DMS114 treated with DMSO at 0.1 percent for 48 hours (cell line): ENCODE data around the gene CNBD2.
"Not testable (repeated sequence)": the region's sequence is repeated elsewhere in the genome, so short reads cannot be mapped to it uniquely, and the experiment has no call there.

ENCODE experiments used
- DNase-seq: peaks from one replicate; lab custom pipeline; 2025; ENCODE audit not compliant: unreplicated experiment; lab: John Stamatoyannopoulos, UW

CNBD2 gene

DNA sequence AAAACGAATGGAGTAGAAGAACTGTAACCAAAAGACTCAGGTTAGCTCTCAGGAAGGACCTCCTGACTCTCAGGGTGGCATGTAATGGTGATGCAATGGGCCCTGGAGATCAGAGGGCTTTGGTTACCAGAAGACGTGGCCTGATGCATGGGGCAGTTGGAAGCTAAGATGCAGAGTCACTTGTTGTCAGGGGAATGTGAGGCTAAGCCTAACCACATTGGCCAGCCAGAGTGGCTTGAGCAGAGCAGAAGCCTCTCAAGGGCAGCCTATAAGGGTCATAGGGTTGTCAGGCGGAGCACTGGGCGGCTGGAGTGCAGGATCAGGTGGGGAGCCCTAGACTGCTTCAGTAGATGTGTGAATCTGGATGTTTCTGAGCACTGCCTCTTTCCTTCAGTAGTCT, 5.9 kb downstream of the CNBD2 start:
- no peak for DNase-seq

DNA sequence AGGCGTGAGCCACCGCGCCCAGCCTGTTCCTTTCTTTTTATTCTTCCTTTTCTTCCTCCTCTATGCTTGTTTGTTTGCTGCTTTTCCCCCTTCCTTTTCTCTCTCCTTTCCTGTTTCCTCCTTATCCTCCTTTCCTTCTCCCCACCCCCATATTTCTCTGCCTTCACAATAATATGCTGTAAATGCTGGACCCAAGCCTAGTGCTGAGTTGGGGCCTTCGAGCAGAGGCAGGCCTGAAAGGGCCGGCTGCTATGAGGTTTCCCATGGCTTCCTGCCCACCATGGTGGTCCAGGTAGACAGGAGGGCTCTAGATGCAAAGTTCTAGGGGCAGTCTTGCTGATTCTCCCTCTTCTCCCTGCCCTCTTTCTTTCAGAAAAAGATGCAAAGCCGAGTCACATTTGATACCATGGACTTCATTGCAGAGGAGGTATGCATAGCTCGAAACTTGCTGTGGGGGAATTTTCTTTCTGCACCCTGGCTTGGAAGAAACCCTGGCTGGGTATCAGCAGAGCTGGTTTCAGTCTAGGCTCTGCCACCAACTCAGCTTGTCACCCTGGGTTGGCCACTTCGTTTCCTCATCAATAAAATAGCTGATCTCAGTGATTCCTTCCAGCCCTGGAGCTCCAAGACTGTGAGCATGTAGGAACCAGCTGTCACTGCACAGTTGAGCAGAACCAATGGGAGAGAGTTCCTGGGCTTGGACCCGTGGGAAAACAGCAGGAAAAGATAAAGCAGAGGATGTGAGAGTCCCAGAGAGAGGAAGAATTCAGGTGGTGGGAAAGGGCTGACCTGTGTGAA, 7.4 kb downstream of the CNBD2 start:
- DNase-seq = no peak

DNA sequence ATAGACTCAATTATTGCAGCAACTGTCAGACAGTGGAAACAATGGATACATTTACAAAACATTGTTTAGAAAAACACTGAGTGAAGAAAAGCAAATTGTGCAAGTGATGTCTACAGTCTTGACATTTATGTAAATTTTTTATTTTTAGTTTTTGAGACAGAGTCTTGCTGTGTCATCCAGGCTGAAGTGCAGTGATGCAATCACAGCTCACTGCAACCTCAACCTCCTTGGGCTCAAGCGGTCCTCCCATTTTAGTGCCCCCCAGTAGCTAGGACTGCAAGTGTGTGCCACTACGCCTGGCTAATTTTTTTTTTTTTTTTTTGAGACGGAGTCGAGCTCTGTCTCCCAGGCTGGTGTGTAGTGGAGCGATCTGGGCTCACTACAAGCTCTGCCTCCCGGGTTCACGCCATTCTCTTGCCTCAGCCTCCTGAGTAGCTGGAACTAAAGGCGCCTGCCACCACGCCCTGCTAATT, 9.7 kb downstream of the CNBD2 start:
- DNase-seq = no peak

DNA sequence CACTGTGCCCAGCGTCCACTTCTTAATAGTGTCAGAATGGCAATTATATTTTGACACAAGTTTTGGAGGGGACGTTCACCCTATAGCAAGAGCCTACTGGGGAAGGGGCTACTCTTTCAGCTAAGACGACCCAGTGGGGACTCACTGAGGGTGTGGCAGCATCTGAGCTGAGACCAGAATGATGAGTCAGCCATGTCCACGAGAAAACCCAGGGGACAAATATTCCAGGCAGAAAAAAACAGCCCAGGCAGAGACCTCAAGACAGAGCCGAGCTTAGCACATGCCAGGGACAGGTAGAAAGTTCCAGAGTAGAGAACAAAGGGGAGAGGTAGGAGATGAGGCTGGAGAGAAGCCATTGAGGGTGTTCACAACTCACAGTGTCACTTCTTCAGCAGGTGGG, 11.2 kb downstream of the CNBD2 start:
- no peak for DNase-seq

DNA sequence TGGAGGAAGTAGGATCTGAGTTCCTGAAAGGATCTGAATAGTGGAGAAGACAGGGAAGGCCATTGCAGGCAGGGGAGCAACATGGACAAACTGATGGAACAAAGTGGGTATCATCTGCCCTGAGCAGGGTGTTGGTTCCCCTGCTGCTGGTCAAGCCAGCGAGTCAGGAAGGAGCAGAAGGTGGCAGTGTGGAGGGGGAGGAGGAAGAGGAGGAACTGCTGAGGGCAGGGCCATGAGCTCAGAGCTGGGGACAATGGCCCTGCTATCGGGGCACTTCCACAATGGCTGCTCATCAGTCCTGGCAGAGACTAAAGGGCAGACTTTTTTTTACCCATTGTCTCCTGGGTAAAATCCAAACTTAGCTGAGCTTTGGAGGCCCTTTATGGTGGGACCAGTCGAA, 13.6 kb downstream of the CNBD2 start:
- DNase-seq = no peak

DNA sequence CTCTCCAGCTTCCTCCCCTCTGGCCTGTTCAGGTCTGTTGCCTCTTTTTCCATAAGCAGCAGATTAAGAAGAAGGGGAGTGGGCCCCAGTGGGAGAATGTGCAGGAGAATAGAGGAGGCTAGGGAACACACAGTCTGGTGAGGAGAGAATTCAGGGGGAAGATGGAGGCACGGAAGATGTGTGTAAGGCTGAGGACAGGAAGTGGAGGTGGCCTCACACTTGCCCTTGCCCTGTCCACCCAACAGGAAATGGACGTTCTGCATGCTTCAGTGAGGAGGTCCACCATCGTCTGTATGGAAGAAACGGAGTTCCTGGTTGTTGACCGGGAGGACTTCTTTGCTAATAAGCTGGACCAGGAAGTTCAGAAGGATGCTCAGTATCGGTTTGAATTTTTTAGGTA, 16.0 kb downstream of the CNBD2 start:
- no peak for DNase-seq

DNA sequence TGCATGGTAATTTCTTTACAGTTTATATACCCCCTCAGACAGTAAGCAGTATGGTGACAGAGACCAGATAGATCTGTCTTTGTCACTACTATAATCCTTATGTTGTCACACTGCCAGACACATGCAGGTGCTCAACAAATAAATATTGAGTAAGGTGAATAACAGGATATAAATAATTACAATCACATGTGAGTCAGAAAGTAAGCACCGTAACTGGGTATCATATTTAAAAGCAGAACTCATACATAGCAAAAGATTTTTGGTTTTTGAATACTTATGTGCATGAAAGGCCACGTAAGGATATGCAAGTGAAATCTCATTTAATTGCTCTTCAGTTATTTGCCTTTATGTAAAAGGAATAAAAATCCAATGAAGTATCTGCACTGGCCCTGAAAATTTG, 17.4 kb downstream of the CNBD2 start:
- no peak for DNase-seq

DNA sequence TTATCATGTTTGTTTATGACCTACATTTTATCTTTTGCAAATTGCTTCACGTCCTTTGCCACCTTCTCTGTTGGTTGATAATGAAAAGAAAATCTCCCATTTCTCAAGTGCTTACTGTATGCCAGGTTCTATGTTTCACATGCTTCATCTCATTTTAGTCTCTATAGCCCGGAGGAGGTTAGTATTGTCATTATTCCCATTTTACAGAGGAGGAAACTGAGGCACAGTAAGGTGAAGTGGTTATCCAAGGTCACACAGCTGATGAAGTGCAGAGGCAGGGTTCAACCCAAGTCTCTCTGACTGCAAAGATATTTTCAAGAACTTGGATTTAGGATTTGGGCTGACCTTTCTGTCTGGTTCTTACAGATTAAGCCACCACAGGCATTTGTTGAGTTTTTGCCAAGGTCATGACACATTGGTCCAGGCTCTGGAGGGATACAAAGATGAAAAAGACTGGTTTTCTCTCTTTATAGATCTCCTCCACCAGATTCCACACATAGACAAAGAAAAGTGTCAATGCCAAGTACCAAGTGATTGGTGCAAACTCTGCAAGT, 20.6 kb downstream of the CNBD2 start:
- no peak for DNase-seq

DNA sequence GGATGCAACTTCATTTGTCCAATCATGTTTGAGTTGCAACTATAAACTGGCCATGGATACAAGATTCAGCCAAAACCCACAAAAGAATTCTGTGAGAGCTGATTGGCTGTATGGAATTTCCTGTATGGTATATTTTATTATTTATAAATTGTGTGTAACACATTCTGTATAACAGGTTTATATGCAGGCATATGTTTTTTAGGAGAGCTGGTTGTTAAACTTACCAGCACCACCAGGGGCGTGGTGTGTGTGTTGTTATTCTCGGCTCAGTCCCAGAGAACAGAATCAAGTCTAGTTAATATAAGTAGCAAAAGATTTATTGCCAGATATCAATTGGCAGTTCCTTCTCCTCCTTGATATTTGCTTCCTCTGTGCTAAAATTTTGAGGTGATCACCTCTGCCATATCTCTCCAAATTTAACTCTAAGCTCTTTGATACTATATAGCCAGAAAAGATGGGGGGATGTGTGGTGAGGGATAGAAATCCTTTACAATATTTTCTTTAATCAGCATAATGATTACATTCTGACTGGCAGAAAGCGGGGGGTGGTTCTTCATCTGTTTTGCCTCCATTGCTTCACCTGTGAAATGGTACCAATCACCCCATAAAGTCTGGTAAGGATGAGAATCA, 22.9 kb downstream of the CNBD2 start:
- DNase-seq = no peak

DNA sequence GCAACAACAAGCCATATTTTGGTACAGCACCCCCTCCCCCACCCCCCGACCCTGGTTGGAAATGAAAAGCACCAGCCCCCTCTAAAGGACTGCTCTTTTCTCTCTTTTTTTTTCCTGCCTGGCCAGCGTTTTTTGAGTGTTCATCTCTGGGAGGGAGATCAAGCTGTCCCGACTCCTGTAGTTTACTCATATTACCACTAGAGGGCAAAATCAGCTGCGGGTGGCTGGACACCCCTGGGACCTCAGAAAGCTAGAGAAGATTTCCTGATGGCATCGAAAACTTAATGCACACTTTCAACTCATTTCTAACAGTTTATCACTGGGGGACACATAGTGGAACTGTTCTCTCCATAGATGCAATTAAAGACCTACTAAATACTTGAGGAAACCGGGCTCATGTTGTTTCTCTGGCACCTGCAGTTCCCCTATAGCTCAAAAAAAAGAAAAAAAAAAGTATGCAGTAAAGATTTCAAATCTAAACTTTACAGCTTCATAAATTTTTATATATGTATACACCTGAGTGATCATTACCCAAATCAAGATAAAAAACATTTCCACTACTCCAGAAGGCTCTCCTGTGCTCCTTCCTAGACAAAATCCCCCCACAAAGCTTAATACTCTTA, 24.4 kb downstream of the CNBD2 start:
- DNase-seq = peak; percentile 64

DNA sequence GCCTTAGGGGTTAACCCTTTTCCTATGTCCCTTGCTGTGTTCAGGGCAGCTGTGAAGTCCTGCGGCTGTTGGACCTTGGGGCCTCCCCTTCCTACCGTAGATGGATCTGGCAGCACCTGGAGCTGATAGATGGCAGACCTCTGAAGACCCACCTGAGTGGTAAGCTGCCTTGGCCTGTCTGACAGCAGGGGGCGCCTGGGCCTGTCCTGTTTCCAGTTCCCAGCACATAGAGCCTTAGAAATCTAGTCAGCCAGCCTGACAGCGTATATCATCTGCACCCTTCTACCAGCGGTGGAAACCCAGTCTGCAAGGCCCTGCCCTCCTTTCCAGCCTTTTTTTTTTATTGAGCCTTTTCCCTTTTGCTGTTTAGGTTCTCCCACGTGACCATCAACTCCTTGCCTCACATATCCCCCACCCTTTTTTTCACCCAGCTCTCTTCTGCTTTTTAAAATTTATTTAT, 26.6 kb downstream of the CNBD2 start:
- DNase-seq = peak; percentile 49

DNA sequence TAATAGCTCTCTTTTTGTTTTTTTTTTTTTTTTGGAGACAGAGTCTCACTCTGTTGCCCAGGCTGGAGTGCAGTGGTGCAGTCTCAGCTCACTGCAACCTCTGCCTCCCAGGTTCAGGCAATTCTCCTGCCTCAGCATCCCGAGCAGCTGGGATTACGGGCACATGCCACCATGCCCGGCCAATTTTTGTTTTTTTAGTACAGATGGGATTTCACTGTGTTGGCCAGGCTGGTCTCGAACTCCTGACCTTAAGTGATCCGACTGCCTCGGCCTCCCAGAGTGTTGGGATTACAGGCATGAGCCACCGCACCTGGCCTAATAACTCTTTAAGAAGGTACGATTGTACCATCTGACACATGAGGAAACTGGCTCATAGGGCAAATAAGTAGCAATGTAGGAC, 28.1 kb downstream of the CNBD2 start:
- not testable (repeated sequence) for DNase-seq

DNA sequence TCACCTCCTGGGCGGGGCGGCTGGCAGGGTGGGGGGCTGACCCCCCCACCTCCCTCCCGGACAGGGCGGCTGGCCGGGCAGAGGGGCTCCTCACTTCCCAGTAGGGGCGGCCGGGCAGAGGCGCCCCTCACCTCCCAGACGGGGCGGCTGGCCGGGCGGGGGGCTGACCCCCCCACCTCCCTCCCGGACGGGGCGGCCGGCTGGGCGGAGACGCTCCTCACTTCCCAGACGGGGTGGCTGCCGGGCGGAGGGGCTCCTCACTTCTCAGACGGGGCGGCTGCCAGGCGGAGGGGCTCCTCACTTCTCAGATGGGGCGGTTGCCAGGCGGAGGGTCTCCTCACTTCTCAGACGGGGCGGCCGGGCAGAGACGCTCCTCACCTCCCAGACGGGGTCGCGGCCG, 32.9 kb downstream of the CNBD2 start:
- DNase-seq = not testable (repeated sequence)

DNA sequence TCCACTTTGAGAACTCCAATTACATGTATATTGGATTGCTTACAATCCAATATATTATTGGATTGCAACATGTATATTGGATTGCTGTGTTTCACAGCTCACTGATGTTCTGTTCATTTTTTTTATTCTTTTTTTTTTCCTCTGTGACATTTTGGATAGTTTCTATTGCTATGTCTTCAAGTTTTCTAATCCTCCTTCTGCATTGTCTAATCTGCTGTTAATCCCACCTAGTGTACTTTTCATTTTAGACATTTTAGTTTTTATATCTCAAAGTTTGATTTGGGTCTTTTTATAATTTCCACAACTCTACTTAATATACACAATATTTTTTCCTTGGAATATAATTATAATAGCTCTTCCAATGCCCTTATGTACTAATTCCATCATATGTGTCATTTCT, 34.5 kb downstream of the CNBD2 start:
- DNase-seq = no peak

DNA sequence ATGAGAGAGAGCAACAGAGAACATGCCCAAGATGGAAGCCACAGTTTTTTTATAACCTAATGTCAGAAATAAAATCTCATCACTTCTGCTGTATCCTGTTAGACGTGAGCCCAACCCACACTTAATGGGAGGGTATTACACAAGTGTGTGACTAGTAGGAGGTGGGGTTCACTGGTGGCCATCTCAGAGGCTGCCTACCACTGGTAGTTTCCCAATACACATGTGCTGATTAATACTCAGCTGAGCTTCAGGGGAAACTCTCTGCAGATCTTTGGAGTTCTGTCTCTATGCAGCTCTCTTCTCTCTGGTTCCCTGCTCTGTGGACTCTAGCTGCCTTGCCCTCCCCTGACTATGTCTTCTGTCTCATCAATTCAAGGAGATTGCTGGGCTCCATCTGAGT, 35.7 kb downstream of the CNBD2 start:
- DNase-seq = no peak

DNA sequence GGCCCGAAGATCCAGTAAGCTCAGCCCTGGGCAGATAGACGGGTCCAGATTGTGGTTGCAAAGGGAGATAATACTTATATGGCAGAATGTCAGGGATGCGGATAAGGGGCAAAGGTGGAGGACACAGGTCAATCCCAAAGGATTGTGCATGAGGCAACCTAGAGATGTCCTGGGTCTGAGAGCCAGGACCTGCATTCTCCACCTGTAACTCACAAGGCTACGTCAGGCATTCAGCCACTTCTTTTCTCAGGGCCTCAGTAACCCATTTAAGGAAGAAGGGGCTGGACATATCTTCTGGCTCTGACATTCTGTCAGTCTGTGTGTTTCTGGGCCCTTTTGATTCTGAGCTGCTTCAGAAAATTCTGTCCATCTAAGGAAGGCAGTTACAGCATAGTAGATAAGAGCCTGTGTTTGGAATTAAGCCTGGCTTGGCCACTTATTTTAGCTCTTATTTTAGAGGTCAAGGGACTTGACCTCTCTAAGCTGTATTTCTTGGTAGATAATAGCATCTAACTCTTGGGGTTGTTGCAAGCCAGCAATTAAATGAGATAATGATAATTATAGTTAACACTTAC, 40.2 kb downstream of the CNBD2 start:
- DNase-seq = no peak

DNA sequence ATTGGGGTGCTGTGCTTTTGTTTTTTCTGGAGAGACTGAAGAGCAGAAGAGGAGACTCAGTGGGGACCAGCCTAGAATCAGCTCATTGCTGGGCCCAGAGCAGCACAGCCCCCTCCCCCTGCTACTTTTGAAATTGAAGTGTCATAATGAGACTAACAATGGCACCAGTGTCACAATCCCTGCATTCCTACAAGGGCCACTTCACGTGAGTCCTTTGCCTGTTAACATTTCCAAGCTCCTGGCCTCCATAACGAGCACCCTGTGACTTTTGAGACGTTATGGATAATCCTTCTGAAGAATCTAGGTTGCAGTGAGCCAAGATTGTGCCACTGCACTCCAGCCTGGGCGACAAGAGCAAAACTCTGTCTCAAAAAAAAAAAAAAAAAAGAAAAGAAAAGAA, 41.7 kb downstream of the CNBD2 start:
- DNase-seq = no peak

DNA sequence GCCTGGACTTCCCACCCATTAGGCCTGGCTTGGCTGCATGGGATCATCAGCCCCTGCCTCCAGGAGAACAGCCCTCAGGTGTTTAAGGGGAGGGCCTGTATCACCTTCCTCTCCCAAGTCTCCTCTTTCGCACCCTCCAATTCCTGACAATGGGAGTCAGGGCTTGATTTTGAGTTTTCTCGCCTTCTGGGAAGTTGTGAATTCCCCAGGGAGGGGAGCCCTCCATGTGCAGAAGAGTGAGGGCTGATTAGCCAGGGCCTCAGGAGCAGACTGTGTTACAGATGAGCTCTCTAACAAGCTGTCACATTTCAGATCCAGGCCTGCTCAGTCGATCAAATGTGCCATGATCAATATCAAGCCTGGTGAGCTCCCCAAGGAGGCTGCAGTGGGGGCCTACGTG, 42.4 kb downstream of the CNBD2 start:
- DNase-seq = no peak

DNA sequence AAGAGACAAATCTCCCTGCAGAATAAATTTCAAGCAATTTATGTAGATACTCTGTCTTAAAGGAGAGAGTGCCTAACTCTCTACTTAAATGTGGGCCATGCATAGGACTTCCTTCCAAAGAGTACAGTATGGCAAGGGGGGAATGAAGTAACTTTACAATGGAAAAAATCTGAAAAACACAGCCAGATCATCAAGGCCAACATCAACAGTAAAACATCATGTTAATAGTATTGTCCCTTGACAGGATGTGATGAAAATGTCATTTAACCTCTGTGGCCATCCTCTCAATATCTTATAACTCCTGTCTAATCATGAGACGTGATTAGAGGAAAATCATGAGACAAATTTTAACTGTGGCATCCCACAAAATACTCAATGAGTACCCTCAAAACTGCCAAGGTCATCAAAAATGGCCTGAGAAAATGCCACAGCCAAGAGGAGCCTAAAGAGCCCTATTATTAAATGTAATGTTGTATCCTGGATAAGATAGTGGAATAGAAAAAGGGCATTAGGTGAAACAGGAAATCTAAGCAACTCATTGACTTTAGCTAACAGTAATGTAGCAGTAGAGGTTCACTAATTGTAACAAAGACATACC, 47.5 kb downstream of the CNBD2 start:
- DNase-seq = no peak

DNA sequence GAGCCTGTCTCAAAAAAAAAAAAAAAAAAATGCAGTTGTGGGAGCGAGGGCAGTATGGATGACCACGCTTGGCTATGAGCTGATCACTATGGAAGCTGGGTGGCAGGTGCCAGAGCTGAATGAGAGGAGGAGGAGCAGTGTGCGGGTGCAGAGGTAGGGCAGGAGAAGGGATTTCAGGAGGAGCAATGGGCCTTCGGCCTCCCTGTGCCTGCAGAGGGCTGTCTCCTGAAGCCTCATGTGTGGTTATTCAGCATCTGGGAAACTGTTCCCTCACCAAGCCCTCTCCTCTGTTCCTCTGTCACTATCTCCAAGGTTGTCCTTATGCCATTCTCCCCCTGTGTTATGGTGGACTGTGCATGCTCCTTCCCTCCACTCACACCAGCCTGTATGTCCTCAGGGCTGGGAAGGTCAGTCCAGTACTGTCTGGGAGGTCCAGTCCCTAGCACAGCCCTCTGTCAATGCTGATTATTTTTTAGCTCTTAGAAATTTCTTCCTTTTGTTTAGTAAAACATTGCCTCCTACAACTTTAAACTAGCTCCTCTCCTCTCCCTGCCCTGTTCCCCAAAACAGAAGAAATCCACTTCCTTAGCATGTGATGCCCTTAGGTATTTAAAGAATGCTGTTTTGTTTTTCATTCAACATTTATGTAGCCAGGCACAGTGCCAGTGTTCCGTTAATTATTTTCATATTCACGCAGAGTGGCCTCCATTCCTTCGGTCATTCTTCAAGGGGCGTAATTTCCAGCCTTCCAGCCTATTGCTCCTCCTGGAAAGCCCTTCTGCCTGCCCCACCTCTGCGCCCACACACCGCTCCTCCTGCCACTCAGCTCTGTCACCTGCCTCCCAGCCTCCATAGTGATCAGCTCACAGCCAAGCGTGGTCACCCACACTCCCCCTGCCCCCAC, 48.9 kb downstream of the CNBD2 start:
- no peak for DNase-seq
